HFF-Myc (cell line): ENCODE results near the gene WWOX.

Source experiments
- DNase-seq: peaks from one replicate; pipeline ENCODE4 v3.0.0-alpha.2; 2011; ENCODE audit warnings: low read depth; ENCODE audit errors: extremely low read depth
- H3K4me3 ChIP-seq: replicated peaks from 2 replicates; pipeline ENCODE4 v1.5.1; 2011; ENCODE audit warnings: low read depth, mild to moderate bottlenecking, control low read depth, low read length
- TF ChIP-seq, protein P1 (sequence below): IDR thresholded peaks from 2 replicates; pipeline ENCODE4 v1.5.1; 2012; ENCODE audit warnings: mild to moderate bottlenecking, low read depth, low read length, control low read depth; ENCODE audit errors: missing control alignments

Gene WWOX

DNA sequence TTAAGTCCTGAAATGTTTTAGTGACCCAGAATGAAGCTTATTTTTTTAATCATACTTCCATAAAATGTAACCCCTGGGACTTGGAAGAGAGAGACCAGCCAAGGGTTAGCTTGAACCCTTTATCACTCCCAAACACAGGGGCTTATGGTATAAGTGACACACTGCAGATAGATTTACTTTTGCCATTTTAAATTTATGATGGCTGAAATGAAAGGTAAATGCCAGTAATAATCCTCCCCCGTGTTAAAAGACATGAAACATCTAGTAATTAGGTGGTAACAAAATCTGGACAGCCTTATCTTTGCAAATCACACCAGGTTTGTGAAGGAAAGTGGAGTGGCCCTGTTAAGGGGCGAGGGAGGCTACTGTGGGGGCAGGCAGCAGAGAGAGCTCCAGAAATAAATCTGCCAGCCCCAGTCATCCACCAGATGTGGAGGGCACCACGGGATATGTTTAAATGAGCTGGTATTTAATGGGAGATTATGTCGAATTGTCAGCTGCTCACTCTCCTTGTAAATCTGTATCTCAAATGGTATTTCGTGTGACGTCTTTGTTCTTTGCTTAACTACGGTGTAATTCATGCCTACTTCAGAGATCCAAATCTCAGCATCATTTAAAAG lies 326.5 kb downstream of the WWOX start:
- DNase-seq = no peak
- TF ChIP-seq, protein P1, sequence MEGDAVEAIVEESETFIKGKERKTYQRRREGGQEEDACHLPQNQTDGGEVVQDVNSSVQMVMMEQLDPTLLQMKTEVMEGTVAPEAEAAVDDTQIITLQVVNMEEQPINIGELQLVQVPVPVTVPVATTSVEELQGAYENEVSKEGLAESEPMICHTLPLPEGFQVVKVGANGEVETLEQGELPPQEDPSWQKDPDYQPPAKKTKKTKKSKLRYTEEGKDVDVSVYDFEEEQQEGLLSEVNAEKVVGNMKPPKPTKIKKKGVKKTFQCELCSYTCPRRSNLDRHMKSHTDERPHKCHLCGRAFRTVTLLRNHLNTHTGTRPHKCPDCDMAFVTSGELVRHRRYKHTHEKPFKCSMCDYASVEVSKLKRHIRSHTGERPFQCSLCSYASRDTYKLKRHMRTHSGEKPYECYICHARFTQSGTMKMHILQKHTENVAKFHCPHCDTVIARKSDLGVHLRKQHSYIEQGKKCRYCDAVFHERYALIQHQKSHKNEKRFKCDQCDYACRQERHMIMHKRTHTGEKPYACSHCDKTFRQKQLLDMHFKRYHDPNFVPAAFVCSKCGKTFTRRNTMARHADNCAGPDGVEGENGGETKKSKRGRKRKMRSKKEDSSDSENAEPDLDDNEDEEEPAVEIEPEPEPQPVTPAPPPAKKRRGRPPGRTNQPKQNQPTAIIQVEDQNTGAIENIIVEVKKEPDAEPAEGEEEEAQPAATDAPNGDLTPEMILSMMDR = no peak
- no peak overlapping the region for H3K4me3 ChIP-seq

DNA sequence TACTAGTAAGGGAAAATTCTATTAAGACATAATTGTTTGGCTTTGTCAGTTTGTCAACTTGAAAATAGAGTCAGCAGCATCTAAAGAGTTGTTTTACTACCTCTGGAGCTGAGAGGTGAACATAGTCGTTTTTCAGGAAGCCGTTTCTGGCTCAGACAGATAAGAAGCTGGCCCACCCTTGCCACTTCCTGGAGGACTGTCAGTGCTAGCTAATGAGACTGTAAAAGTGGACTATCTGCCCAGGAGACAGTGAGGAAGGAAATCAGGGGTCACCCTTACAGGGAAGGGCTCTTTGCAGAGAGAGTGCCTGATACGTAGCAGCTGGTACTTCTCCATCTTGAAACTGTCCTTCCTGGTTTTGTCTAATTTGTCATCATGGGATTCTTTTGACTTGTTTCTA lies 328.7 kb downstream of the WWOX start:
- no peak overlapping the region for H3K4me3 ChIP-seq
- no peak for DNase-seq
- TF ChIP-seq, protein P1 = no peak

DNA sequence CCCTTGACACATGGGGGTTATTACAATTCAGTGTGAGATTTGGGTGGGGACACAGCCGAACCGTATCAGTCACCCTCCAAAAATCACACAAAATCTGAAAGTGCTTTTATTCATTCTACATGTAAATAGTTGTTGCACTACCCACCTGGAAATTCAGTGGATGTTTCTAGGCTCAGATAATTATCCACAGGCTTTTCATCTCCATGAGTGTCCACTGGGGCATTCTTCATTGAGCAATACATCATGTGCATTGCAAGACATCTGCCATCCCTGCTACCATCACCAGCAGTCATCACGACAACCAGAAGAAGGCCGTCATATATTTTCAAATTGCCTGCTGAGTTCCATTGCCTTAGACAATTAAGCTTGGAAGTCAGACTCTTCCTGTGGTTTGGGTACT lies 330.8 kb downstream of the WWOX start:
- DNase-seq = no peak
- no peak overlapping the region for H3K4me3 ChIP-seq
- TF ChIP-seq, protein P1 = no peak

DNA sequence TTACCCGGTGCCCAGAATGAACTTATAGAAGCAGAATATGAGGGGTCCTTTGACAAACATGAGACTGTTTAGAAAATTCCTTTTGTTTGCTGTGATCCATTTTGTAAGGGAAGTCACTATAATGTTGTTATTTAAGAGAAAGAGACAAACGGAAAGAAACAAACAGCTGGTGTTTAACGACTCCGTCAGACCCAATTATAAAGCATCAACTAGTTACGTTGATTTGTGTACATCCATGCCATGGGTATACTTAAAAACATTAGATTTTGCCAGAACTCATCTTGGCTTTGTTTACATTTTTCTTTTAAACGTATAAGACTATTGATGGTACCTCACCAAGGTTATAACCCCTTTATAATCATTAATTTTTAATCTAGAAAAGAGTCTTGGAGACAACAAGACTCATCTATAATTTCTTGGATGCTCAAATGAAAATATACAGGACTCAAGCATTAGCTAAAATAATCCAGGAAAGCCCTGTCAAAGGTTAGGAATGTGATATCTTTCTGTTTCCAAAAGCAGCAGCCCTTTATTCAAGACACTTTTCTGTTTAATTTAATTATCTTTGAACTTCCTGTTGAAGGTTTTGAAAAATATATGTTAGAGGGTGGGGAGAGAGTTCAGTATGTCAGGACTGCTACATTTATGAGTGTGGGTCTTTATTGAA lies 331.7 kb downstream of the WWOX start:
- no peak overlapping the region for H3K4me3 ChIP-seq
- DNase-seq = no peak
- TF ChIP-seq, protein P1 = no peak

DNA sequence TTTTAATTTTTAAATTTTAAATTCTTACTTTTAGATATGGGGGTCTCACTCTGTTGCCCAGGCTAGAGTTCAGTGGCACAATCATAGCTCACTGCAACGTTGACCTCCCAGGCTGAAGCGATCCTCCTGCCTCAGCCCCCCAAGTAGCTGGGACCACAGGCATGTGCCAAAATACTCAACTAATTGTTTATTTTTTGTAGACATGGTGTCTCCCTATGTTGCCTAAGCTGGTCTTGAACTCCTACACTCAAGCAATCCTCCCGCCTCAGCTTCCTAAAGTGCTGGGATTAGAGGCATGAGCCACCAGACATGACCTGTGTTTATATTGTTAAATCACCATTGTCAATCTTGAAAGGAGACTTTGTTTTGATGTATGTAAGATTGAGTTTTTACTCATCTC lies 332.2 kb downstream of the WWOX start:
- TF ChIP-seq, protein P1 = no peak
- no peak for DNase-seq

DNA sequence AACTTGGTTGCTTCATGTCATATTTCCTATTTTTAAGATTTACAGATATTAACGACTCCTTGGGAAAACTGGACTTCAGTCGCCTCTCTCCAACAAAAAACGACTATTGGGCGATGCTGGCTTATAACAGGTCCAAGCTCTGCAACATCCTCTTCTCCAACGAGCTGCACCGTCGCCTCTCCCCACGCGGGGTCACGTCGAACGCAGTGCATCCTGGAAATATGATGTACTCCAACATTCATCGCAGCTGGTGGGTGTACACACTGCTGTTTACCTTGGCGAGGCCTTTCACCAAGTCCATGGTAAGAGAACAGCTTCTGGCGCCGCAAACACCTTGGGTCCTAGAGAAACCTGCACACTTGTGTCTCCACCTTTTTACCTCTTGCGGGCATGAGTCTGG lies 333.0 kb downstream of the WWOX start:
- TF ChIP-seq, protein P1 = no peak
- no peak overlapping the region for H3K4me3 ChIP-seq
- no peak for DNase-seq

More for the DNA sequence above, 332.2 kb downstream of the WWOX start:
- no peak overlapping the region for H3K4me3 ChIP-seq

DNA sequence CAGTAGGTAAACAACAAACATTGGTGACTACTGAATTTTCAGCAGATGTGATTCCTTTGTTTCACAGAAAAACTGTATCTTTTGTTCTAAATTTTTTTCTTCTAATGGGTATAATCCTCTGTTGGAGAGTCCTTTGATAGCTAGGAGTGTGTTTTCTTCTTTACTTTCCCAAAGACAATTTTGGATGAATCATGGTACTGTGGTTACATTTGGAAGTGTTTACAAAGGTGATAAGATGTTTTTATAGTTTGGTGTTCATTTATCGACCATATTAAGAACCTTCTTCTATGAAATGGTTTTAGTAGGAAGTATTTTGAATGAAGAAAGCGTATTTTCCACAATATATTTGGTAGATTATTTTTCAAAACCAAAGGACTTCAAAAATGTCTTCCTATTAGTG lies 333.7 kb downstream of the WWOX start:
- TF ChIP-seq, protein P1 = no peak
- H3K4me3 ChIP-seq = no peak overlapping the region
- DNase-seq = no peak
